ENCODE results near the gene NCAN.
A peak's percentile ranks its signal among the peaks of the same experiment; 100 is the strongest.

The NCAN gene

GRCh38 chr19:19211499-19212420, at the start of gene NCAN:
Gene NCAN (plus strand): TSS chr19:19211958. CDS start chr19:19216954, 4,996 bp downstream.
- Histone ChIP-seq H3K27ac (ENCODE audit: low read depth, low read length, poor library complexity, severe bottlenecking) (no peak within 1 kb of the TSS), H2AFZ (ENCODE audit: low read length) (no peak within 1 kb of the TSS), H3K4me1 (ENCODE audit: insufficient read depth, low read length, severe bottlenecking) (no peaks in the 10 kb centered on the region), H4K20me1 (ENCODE audit: insufficient read depth, low read length) (no peaks in the 10 kb centered on the region), H3K4me3 (ENCODE audit: low read depth, low read length, poor library complexity, severe bottlenecking) (no peak within 1 kb of the TSS), H3K9me2 (ENCODE audit: low read depth, low read length) (no peaks in the 10 kb centered on the region), H3K4me2 (ENCODE audit: low read length) (no peak within 1 kb of the TSS), H3K79me2 (ENCODE audit: insufficient read depth, low read length) (no peaks in the 10 kb centered on the region), H3K27me3 (ENCODE audit: insufficient read depth, low read length) (peaks cover 7% of the 10 kb centered on the region; the same call in 1 of the 2 replicates), H3K36me3 (ENCODE audit: insufficient read depth, low read length) (no peaks in the 10 kb centered on the region), H3F3A (ENCODE audit: insufficient read depth, low read length) (no peaks in the 10 kb centered on the region), H3K9ac (ENCODE audit: low read length) (no peak within 1 kb of the TSS), H3K9me3 (ENCODE audit: low read length) (no peaks in the 10 kb centered on the region)
- TF ChIP-seq EZH2 (IDR thresholded peaks at IDR 0.05; ENCODE audit: borderline replicate concordance, low read length), result no peak
- TF ChIP-seq CTCF (IDR thresholded peaks at IDR 0.05; ENCODE audit: low read length), result no peak

GRCh38 chr19:19162495-19162894, 49.3 kb upstream of the NCAN start:
- Histone ChIP-seq H3K27ac (ENCODE audit: low read depth, low read length, poor library complexity, severe bottlenecking) (peak overlapping the region; percentile 97), H3K9me3 (ENCODE audit: low read length) (no peaks in the 10 kb centered on the region), H3F3A (ENCODE audit: insufficient read depth, low read length) (peaks cover 2% of the 10 kb centered on the region), H3K4me2 (ENCODE audit: low read length) (peak overlapping the region; percentile 72), H3K9me2 (ENCODE audit: low read depth, low read length) (no peaks in the 10 kb centered on the region), H2AFZ (ENCODE audit: low read length) (no peak overlapping the region), H3K4me1 (ENCODE audit: insufficient read depth, low read length, severe bottlenecking) (peaks cover 100% of the 10 kb centered on the region), H3K79me2 (ENCODE audit: insufficient read depth, low read length) (no peaks in the 10 kb centered on the region; the same call in 1 of the 2 replicates), H3K36me3 (ENCODE audit: insufficient read depth, low read length) (peaks cover 8% of the 10 kb centered on the region; the same call in 1 of the 2 replicates), H4K20me1 (ENCODE audit: insufficient read depth, low read length) (no peaks in the 10 kb centered on the region), H3K27me3 (ENCODE audit: insufficient read depth, low read length) (no peaks in the 10 kb centered on the region), H3K9ac (ENCODE audit: low read length) (peak overlapping the region; percentile 33; the same call in 1 of the 2 replicates), H3K4me3 (ENCODE audit: low read depth, low read length, poor library complexity, severe bottlenecking) (no peak overlapping the region)
- TF ChIP-seq CTCF (IDR thresholded peaks at IDR 0.05; ENCODE audit: low read length) (no peak), EZH2 (IDR thresholded peaks at IDR 0.05; ENCODE audit: borderline replicate concordance, low read length) (no peak)

- Histone ChIP-seq H3K27me3 (ENCODE audit: insufficient read depth, low read length) (no peaks in the 10 kb centered on the region), H3K79me2 (ENCODE audit: insufficient read depth, low read length) (peaks cover 16% of the 10 kb centered on the region), H3K4me3 (ENCODE audit: low read depth, low read length, poor library complexity, severe bottlenecking) (peak overlapping the region; percentile 93), H3K9me2 (ENCODE audit: low read depth, low read length) (no peaks in the 10 kb centered on the region), H3K4me2 (ENCODE audit: low read length) (peak overlapping the region; percentile 95; the same call in 1 of the 2 replicates), H3K27ac (ENCODE audit: low read depth, low read length, poor library complexity, severe bottlenecking) (peak overlapping the region; percentile 97), H3K9ac (ENCODE audit: low read length) (peak overlapping the region; percentile 96; the same call in 1 of the 2 replicates), H3K9me3 (ENCODE audit: low read length) (no peaks in the 10 kb centered on the region), H3K36me3 (ENCODE audit: insufficient read depth, low read length) (peaks cover 15% of the 10 kb centered on the region; the same call in 1 of the 2 replicates), H4K20me1 (ENCODE audit: insufficient read depth, low read length) (no peaks in the 10 kb centered on the region), H3F3A (ENCODE audit: insufficient read depth, low read length) (peaks cover 2% of the 10 kb centered on the region), H3K4me1 (ENCODE audit: insufficient read depth, low read length, severe bottlenecking) (peaks cover 92% of the 10 kb centered on the region), H2AFZ (ENCODE audit: low read length) (no peak overlapping the region)
- TF ChIP-seq EZH2 (IDR thresholded peaks at IDR 0.05; ENCODE audit: borderline replicate concordance, low read length), result no peak
- no peak for TF ChIP-seq CTCF (IDR thresholded peaks at IDR 0.05; ENCODE audit: low read length)
Measured at GRCh38 chr19:19165396-19165795, 46.4 kb upstream of the NCAN start.

Data from OCI-LY1 (cell line).